Chondrocyte (in vitro differentiated cells): ENCODE results near the gene DLG2. TPM values are rescaled to one million over a fixed set of nuclear protein-coding genes. Genes with fewer than 3 reads are reported as not detected.

Experiments
- DNase-seq: peaks from one replicate; pipeline ENCODE4 v3.0.0; 2021; ENCODE audit warnings: mixed read lengths, low spot score
- H3K27ac Mint-ChIP-seq: one replicate; pipeline ENCODE4 v1.8.0; 2021; ENCODE audit warnings: mild to moderate bottlenecking, moderate library complexity, mixed read lengths; ENCODE audit not compliant: unreplicated experiment
- H3K27me3 Mint-ChIP-seq: 2 replicates; pipeline ENCODE4 v1.8.0; 2021; ENCODE audit warnings: low read depth, mixed read lengths
- H3K36me3 Mint-ChIP-seq: 2 replicates; pipeline ENCODE4 v1.8.0; 2021; ENCODE audit warnings: low read depth, mixed read lengths
- H3K4me1 Mint-ChIP-seq: 2 replicates; pipeline ENCODE4 v1.8.0; 2021; ENCODE audit warnings: low read depth, mild to moderate bottlenecking, mixed read lengths
- H3K4me3 Mint-ChIP-seq: one replicate; pipeline ENCODE4 v1.8.0; 2021; ENCODE audit warnings: mild to moderate bottlenecking, moderate library complexity, mixed read lengths; ENCODE audit not compliant: unreplicated experiment
- H3K9me3 Mint-ChIP-seq: 2 replicates; pipeline ENCODE4 v1.8.0; 2021; ENCODE audit warnings: low read depth, mixed read lengths
- CTCF ChIP-seq: fragments of 200-600 bp; sonication (generic); IDR thresholded peaks from 2 replicates; pipeline ENCODE4 v1.5.0; 2021; ENCODE audit warnings: antibody characterized with exemption, mild to moderate bottlenecking, moderate library complexity
- total RNA-seq: library from RNA; stranded (reverse); gene quantifications from 3 replicates; pipeline ENCODE4 v1.2.1, GENCODE V29; 2021

The DLG2 gene
- total RNA-seq, 1 donor from 2014 or later, result 1.3 TPM

- no peak overlapping the region for H3K4me3 Mint-ChIP-seq
- TF ChIP-seq CTCF, result no peak
- H3K27me3 Mint-ChIP-seq, result peaks cover 2% of the 10 kb centered on the region
- H3K9me3 Mint-ChIP-seq, result peaks cover 6% of the 10 kb centered on the region
- H3K4me1 Mint-ChIP-seq, result no peaks in the 10 kb centered on the region
- DNase-seq, result no peak
- no peak overlapping the region for H3K27ac Mint-ChIP-seq
- H3K36me3 Mint-ChIP-seq, result no peaks in the 10 kb centered on the region
Observed at GRCh38 chr11:83408946-83409345, 2218.2 kb downstream of the DLG2 start.

Other genes with a start within 250 kb of the DLG2 start
- gene TMEM126B, start 1.2 kb upstream of the DLG2 start, total RNA-seq, result 41.6 to 42.9 TPM (median 42.3 TPM) in 3 replicates
- gene TMEM126A, start 20.6 kb upstream of the DLG2 start, total RNA-seq, result 28.8 to 35.8 TPM (median 30.7 TPM) in 3 replicates
- 27.4 to 38.1 TPM (median 28.4 TPM) in 3 replicates for gene CREBZF, start 37.8 kb upstream of the DLG2 start, total RNA-seq
- gene CCDC89, start 58.9 kb upstream of the DLG2 start, total RNA-seq, result 0.26 to 0.30 TPM (median 0.29 TPM) in 3 replicates
- 9.3 to 25.1 TPM (median 23.8 TPM) in 3 replicates for gene SYTL2, start 183.8 kb upstream of the DLG2 start, total RNA-seq
- not detected in 3 replicates for gene CCDC83, start 228.0 kb upstream of the DLG2 start, total RNA-seq